M059J (cell line): ENCODE data around the gene ADAM23. TPM values are rescaled to one million over a fixed set of nuclear protein-coding genes. Genes with fewer than 3 reads are reported as not detected.

ENCODE experiments used
- DNase-seq: peaks from one replicate; pipeline ENCODE4 v3.0.0-alpha.2; 2012; ENCODE audit warnings: low read depth
- total RNA-seq: library from RNA; depleted of rRNA; stranded (reverse); fragments of >200 nt; shearing (Covaris generic); gene quantifications from 2 replicates; pipeline ENCODE4 v1.2.3, GENCODE V29; 2014

ADAM23 gene
- total RNA-seq, 1 experiment from 2014 or later: 0.25 TPM

- no peak for DNase-seq
These were observed 50.7 kb downstream of the ADAM23 start for GRCh38 chr2:206494061-206494460.

GRCh38 chr2:206502729-206503128 is 59.4 kb downstream of the ADAM23 start:
- no peak for DNase-seq

GRCh38 chr2:206511283-206511682 is 68.0 kb downstream of the ADAM23 start:
- DNase-seq: no peak

GRCh38 chr2:206512999-206513398 is 69.7 kb downstream of the ADAM23 start:
- no peak for DNase-seq

GRCh38 chr2:206515580-206515979 is 72.2 kb downstream of the ADAM23 start:
- DNase-seq: no peak

- no peak for DNase-seq
These were observed 75.7 kb downstream of the ADAM23 start for GRCh38 chr2:206518997-206519396.

GRCh38 chr2:206520450-206520849 is 77.1 kb downstream of the ADAM23 start:
- no peak for DNase-seq

- DNase-seq: no peak
These were observed 77.8 kb downstream of the ADAM23 start for GRCh38 chr2:206521115-206521514.

- DNase-seq: no peak
These were observed 78.3 kb downstream of the ADAM23 start for GRCh38 chr2:206521612-206522011.

- DNase-seq: no peak
These were observed 83.1 kb downstream of the ADAM23 start for GRCh38 chr2:206526416-206526815.

- no peak for DNase-seq
These were observed 83.8 kb downstream of the ADAM23 start for GRCh38 chr2:206527153-206527552.

- DNase-seq: peak; percentile 1
These were observed 87.4 kb downstream of the ADAM23 start for GRCh38 chr2:206530727-206531126.

GRCh38 chr2:206531996-206532543 is 88.7 kb downstream of the ADAM23 start:
- peak; percentile 32 for DNase-seq

- no peak for DNase-seq
These were observed 90.6 kb downstream of the ADAM23 start for GRCh38 chr2:206533977-206534376.

GRCh38 chr2:206535260-206535986 is 92.1 kb downstream of the ADAM23 start:
- DNase-seq: no peak

- no peak for DNase-seq
These were observed 97.4 kb downstream of the ADAM23 start for GRCh38 chr2:206540757-206541156.

GRCh38 chr2:206543073-206543472 is 99.7 kb downstream of the ADAM23 start:
- no peak for DNase-seq

- DNase-seq: no peak
These were observed 105.1 kb downstream of the ADAM23 start for GRCh38 chr2:206548383-206548782.

- no peak for DNase-seq
These were observed 112.4 kb downstream of the ADAM23 start for GRCh38 chr2:206555721-206556120.

- peak; percentile 57 for DNase-seq
These were observed 113.1 kb downstream of the ADAM23 start for GRCh38 chr2:206556357-206556949.

GRCh38 chr2:206557321-206557720 is 114.0 kb downstream of the ADAM23 start:
- no peak for DNase-seq

- DNase-seq: peak; percentile 12
These were observed 115.2 kb downstream of the ADAM23 start for GRCh38 chr2:206558492-206558891.

GRCh38 chr2:206561962-206562361 is 118.6 kb downstream of the ADAM23 start:
- no peak for DNase-seq
